HuH-7.5 (cell line): ENCODE data around the gene ADIPOQ.
"Not testable (repeated sequence)": the region's sequence is repeated elsewhere in the genome, so short reads cannot be mapped to it uniquely, and the experiment has no call there.

ENCODE experiments used
- DNase-seq: peaks from one replicate; pipeline ENCODE4 v3.0.0; 2011; ENCODE audit warnings: low spot score

Gene ADIPOQ

DNA sequence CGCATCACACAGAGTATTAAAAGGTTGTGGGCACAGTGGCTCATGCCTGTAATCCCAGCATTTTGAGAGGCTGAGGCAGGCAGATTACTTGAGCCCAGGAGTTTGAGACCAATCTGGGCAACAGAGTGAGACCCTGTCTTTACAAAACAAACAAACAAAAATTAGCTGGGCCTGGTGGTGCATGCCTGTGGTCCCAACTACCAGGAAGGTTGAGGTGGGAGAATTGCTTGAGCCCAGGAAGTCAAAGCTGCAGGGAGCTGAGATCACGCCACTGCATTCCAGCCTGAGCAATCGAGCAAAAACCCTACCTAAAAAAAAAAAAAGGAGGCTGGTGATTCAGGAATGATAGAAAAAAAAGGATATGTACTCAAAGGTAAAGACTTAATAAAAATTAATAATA lies 59.6 kb downstream of the ADIPOQ start:
- no peak for DNase-seq

DNA sequence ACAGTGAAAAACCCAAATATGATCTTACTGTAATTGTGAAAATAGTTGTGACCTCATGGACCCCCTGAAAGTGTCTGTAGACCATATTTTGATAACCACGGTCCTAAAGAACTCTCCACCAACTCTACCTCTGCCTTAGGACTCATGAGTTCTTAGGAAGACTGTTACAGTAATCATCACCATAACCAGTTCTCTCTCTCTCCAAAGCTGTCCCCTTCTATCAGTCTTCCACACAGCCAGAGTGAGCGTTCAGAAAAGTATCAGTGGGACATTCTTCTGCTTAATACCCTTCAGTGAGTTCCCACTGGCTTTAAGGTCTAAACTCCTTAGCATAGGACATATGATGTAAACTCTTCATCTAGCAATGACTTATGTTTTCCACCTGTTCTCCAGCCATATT lies 60.2 kb downstream of the ADIPOQ start:
- no peak for DNase-seq

DNA sequence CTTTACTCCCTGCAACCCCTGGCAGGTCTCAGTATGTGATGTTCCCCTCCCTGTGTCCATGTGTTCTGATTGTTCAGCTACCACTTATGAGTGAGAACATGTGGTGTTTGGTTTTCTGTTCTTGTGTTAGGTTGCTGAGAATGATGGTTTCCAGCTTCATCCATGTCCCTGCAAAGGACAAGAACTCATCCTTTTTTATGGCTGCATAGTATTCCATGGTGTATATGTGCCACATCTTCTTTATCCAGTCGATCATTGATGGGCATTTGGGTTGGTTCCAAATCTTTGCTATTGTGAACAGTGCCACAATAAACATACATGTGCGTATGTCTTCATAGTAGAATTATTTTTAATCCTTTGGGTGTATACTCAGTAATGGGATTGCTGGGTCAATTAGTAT lies 61.2 kb downstream of the ADIPOQ start:
- not testable (repeated sequence) for DNase-seq

DNA sequence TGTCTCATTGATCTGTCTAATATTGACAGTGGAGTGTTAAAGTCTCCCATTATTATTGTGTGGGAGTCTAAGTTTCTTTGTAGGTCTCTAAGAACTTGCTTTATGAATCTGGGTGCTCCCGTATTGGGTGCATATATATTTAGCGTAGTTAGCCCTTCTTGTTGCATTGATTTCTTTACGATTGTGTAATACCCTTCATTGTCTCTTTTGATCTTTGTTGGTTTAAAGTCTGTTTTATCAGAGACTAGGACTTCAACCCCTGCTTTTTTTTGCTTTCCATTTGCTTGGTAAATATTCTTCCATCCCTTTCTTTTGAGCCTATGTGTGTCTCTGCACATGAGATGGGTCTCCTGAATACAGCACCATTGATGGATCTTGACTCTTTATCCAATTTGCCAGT lies 64.6 kb downstream of the ADIPOQ start:
- DNase-seq: not testable (repeated sequence)
